SK-N-SH (cell line): ENCODE measurements around the gene UGT1A1.

Experiments used
- ELF1 ChIP-seq: IDR thresholded peaks from 2 replicates; pipeline ENCODE4 v1.4.0; 2012
- EP300 ChIP-seq, 2 experiments: IDR thresholded peaks; 2 replicates each; pipeline versions ENCODE4 v1.4.0 to v1.6.1; 2012; ENCODE audit warnings: borderline replicate concordance in 1 of 2, low read depth in 1 of 2, low read length in 1 of 2
- GABPA ChIP-seq: IDR thresholded peaks from 2 replicates; pipeline ENCODE4 v1.4.0; 2012; ENCODE audit warnings: low read depth, mild to moderate bottlenecking
- POLR2AphosphoS5 ChIP-seq: IDR thresholded peaks from 2 replicates; pipeline ENCODE4 v1.6.1; 2012; ENCODE audit warnings: low read depth, low read length
- RAD21 ChIP-seq: IDR thresholded peaks from 2 replicates; pipeline ENCODE4 v1.6.1; 2012; ENCODE audit warnings: mild to moderate bottlenecking, low read length
- SIN3A ChIP-seq: IDR thresholded peaks from 2 replicates; pipeline ENCODE4 v1.6.1; 2012; ENCODE audit warnings: low read depth, mild to moderate bottlenecking, low read length, moderate library complexity, borderline replicate concordance
- USF2 ChIP-seq: fragments of 150-350 bp; IDR thresholded peaks from 2 replicates; pipeline ENCODE4 v1.6.1; 2017; ENCODE audit warnings: antibody characterized with exemption, low read length, low read depth, borderline replicate concordance
- TF ChIP-seq, protein P1 (sequence below): fragments of 200-600 bp; sonication (generic); IDR thresholded peaks from 2 replicates; pipeline ENCODE4 v1.6.1; 2017; ENCODE audit warnings: antibody characterized with exemption, mild to moderate bottlenecking, moderate library complexity
- TF ChIP-seq, protein P2 (sequence below): IDR thresholded peaks from 2 replicates; pipeline ENCODE4 v1.4.0; 2012; ENCODE audit warnings: low read depth
- TF ChIP-seq, protein P3 (sequence below): IDR thresholded peaks from 2 replicates; pipeline ENCODE4 v1.6.1; 2012; ENCODE audit warnings: mild to moderate bottlenecking, low read depth, low read length, moderate library complexity

GRCh38 chr2:233798335-233799086, 38.4 kb downstream of the UGT1A1 start:
- TF ChIP-seq, protein P1, sequence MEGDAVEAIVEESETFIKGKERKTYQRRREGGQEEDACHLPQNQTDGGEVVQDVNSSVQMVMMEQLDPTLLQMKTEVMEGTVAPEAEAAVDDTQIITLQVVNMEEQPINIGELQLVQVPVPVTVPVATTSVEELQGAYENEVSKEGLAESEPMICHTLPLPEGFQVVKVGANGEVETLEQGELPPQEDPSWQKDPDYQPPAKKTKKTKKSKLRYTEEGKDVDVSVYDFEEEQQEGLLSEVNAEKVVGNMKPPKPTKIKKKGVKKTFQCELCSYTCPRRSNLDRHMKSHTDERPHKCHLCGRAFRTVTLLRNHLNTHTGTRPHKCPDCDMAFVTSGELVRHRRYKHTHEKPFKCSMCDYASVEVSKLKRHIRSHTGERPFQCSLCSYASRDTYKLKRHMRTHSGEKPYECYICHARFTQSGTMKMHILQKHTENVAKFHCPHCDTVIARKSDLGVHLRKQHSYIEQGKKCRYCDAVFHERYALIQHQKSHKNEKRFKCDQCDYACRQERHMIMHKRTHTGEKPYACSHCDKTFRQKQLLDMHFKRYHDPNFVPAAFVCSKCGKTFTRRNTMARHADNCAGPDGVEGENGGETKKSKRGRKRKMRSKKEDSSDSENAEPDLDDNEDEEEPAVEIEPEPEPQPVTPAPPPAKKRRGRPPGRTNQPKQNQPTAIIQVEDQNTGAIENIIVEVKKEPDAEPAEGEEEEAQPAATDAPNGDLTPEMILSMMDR = no peak
- TF ChIP-seq USF2 (no peak), ELF1 (no peak), SIN3A (no peak), EP300 (IDR thresholded peaks at IDR 0.05; ENCODE audit: borderline replicate concordance in 1 of 2, low read depth in 1 of 2, low read length in 1 of 2) (no peak), GABPA (no peak), RAD21 (no peak), POLR2AphosphoS5 (no peak)
- TF ChIP-seq, protein P2, sequence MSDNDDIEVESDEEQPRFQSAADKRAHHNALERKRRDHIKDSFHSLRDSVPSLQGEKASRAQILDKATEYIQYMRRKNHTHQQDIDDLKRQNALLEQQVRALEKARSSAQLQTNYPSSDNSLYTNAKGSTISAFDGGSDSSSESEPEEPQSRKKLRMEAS = no peak
- TF ChIP-seq, protein P3, sequence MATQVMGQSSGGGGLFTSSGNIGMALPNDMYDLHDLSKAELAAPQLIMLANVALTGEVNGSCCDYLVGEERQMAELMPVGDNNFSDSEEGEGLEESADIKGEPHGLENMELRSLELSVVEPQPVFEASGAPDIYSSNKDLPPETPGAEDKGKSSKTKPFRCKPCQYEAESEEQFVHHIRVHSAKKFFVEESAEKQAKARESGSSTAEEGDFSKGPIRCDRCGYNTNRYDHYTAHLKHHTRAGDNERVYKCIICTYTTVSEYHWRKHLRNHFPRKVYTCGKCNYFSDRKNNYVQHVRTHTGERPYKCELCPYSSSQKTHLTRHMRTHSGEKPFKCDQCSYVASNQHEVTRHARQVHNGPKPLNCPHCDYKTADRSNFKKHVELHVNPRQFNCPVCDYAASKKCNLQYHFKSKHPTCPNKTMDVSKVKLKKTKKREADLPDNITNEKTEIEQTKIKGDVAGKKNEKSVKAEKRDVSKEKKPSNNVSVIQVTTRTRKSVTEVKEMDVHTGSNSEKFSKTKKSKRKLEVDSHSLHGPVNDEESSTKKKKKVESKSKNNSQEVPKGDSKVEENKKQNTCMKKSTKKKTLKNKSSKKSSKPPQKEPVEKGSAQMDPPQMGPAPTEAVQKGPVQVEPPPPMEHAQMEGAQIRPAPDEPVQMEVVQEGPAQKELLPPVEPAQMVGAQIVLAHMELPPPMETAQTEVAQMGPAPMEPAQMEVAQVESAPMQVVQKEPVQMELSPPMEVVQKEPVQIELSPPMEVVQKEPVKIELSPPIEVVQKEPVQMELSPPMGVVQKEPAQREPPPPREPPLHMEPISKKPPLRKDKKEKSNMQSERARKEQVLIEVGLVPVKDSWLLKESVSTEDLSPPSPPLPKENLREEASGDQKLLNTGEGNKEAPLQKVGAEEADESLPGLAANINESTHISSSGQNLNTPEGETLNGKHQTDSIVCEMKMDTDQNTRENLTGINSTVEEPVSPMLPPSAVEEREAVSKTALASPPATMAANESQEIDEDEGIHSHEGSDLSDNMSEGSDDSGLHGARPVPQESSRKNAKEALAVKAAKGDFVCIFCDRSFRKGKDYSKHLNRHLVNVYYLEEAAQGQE = no peak
